HEK293 (cell line): Measurements from ENCODE around the gene GAMT.

ENCODE experiments used
- CTCF ChIP-seq: fragments of 450-650 bp; formaldehyde crosslinking; IDR thresholded peaks from 2 replicates; pipeline ENCODE4 v1.5.1; 2016; ENCODE audit warnings: missing biosample characterization, missing genetic modification characterization
- REST ChIP-seq: fragments of 450-650 bp; formaldehyde crosslinking; IDR thresholded peaks from 2 replicates; pipeline ENCODE4 v1.5.1; 2016; ENCODE audit warnings: missing biosample characterization, missing genetic modification characterization
- ZBTB17 ChIP-seq: fragments of 450-650 bp; formaldehyde crosslinking; IDR thresholded peaks from 2 replicates; pipeline ENCODE4 v1.5.1; 2016; ENCODE audit warnings: missing biosample characterization, missing genetic modification characterization
- ZBTB7A ChIP-seq: fragments of 450-650 bp; formaldehyde crosslinking; IDR thresholded peaks from 2 replicates; pipeline ENCODE4 v1.5.1; 2016; ENCODE audit warnings: low read depth, missing biosample characterization, missing genetic modification characterization
- ZBTB8A ChIP-seq: fragments of 450-650 bp; formaldehyde crosslinking; IDR thresholded peaks from 2 replicates; pipeline ENCODE4 v1.5.1; 2016; ENCODE audit warnings: missing biosample characterization, missing genetic modification characterization
- ZNF785 ChIP-seq: fragments of 450-650 bp; formaldehyde crosslinking; IDR thresholded peaks from 2 replicates; pipeline ENCODE4 v1.5.1; 2016; ENCODE audit warnings: missing biosample characterization, missing genetic modification characterization

DNA sequence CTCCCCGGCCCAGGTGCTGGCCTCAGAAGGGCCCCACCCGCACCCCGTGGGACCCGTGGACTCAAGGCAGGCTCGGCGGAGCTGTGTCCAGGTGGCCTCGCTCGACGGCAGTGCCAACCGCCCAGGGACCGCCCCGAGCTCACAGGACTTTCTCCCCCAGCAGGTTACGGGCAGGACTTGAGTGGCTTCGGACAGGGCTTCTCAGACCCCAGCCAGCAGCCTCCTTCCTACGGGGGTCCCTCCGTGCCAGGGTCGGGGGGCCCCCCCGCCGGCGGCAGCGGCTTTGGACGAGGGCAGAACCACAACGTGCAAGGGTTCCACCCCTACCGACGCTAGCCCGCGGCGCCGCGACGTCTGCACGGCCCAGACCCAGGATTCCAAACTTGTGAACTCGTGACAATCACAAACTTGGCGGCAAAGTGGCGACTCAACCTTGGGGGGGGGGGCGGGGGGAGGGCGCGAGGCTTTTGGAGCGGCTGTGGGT is 33.3 kb upstream of the GAMT start:
- TF ChIP-seq CTCF (no peak), ZBTB8A (tag by site-specific recombination) (no peak), ZNF785 (no peak), ZBTB17 (tag by site-specific recombination) (no peak), ZBTB7A (tag by site-specific recombination) (no peak), REST (tag by site-specific recombination) (no peak)
